GOT3 (cell line): ENCODE measurements around the gene CACNB2.
"Not testable (repeated sequence)": the region's sequence is repeated elsewhere in the genome, so short reads cannot be mapped to it uniquely, and the experiment has no call there.

Experiments
- DNase-seq: peaks from one replicate; lab custom pipeline; 2025; ENCODE audit warnings: mixed read lengths; lab: John Stamatoyannopoulos, UW

CACNB2 gene

DNA sequence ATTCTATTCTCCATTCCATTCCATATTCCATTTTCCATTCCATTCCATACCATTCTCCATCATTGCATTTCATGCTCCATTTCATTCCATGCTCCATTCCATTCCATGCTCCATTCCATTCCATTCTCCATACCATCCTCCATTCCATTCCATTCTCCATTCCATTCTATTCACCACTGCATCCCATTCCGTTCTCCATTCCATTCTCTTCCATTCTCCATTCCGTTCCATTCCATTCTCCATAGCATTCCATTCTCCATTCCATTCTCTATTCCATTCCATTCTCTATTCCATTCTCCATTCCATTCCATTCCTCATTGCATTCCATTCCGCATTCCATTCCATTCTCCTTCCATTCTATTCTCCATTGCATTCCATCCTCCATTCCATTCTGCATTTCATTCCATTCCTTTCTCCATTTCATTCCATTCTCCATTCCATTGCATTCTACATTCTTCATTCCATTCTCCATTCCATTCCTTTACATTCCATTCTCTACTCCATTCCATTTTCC is 427.2 kb downstream of the CACNB2 start:
- DNase-seq: no peak

GRCh38 chr10:18570386-18570785 is 430.2 kb downstream of the CACNB2 start:
- not testable (repeated sequence) for DNase-seq

DNA sequence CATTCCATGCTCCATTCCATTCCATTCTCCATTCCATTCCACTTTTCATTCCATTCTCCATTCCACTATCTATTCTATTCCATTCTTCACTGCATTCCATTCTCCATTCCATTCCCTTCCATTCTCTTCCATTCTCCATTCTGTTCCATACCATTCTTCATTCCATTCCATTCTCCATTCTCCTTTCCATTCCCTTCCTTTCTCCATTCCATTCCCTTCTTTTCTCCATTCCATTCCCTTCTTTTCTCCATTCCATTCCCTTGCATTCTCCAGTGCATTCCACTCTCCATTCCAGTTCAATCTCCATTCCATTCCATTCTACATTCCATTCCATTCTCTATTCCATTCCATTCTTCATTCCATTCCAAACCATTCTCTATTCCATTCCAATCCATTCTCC is 430.9 kb downstream of the CACNB2 start:
- DNase-seq: no peak

DNA sequence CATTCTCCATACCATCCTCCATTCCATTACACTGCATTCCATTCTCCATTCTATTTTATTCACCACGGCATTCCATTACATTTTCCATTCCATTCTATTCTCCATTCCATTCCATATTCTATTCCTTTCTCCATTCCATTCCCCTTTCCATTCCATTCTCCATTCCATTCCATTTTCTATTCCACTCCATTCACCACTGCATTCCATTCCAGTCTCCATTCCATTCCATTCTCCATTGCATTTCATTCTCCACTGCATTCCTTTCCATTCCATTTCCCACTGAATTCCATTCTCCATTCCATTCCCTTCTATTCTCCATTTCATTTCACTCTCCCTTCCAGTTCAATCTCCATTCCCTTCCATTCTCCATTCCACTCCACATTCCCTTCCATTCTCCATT is 431.6 kb downstream of the CACNB2 start:
- no peak for DNase-seq

DNA sequence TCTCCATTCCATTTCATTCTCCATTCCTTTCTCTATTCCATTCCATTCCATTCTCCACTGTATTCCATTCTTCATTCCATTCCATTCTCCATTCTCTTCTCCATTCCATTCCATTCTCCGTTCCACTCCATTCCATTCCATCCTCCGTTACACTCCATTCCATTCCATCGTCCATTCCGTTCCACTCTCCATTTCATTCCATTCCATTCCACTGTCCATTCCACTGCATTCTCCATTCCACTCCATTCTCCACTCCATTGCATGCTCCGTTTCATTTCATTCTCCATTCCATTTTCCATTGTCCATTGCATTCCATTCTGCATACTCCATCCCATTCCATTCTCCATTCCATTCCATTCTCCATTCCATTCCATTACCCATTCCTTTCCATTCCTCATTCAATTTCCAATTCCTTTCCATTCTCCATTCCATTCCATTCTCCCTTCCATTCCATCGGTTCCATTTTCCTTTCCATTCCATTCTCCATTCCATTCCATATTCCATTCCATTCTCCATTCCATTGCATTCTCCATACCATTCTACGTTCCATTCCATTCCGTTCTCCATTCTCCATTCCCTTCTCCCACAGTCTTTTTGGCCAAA is 432.8 kb downstream of the CACNB2 start:
- no peak for DNase-seq

- DNase-seq: no peak
These were observed 436.4 kb downstream of the CACNB2 start for GRCh38 chr10:18576586-18576985.

GRCh38 chr10:18577823-18578685 is 437.8 kb downstream of the CACNB2 start:
- DNase-seq: no peak

GRCh38 chr10:18582803-18583202 is 442.6 kb downstream of the CACNB2 start:
- no peak for DNase-seq

- DNase-seq: no peak
These were observed 443.5 kb downstream of the CACNB2 start for GRCh38 chr10:18583575-18584270.

DNA sequence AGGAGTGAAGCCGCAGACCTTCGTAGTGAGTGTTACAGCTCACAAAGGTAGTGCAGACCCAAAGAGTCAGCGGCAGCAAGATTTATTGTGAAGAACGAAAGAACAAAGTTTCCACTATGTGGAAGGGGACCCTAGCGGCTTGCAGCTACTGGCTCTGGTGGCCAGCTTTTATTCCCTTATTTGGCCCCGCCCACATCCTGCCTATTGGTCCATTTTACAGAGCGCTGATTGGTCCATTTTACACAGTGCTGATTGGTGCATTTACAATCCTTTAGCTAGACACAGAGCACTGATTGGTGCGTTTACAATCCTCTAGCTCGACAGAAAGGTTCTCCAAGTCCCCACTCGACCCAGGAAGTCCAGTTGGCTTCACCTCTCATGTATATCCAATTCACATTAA is 446.4 kb downstream of the CACNB2 start:
- not testable (repeated sequence) for DNase-seq

GRCh38 chr10:18591141-18591540 is 450.9 kb downstream of the CACNB2 start:
- not testable (repeated sequence) for DNase-seq
